ENCODE results near the gene LDLRAD4.
"Not testable (repeated sequence)": the region's sequence is repeated elsewhere in the genome, so short reads cannot be mapped to it uniquely, and the experiment has no call there.

The LDLRAD4 gene

DNA sequence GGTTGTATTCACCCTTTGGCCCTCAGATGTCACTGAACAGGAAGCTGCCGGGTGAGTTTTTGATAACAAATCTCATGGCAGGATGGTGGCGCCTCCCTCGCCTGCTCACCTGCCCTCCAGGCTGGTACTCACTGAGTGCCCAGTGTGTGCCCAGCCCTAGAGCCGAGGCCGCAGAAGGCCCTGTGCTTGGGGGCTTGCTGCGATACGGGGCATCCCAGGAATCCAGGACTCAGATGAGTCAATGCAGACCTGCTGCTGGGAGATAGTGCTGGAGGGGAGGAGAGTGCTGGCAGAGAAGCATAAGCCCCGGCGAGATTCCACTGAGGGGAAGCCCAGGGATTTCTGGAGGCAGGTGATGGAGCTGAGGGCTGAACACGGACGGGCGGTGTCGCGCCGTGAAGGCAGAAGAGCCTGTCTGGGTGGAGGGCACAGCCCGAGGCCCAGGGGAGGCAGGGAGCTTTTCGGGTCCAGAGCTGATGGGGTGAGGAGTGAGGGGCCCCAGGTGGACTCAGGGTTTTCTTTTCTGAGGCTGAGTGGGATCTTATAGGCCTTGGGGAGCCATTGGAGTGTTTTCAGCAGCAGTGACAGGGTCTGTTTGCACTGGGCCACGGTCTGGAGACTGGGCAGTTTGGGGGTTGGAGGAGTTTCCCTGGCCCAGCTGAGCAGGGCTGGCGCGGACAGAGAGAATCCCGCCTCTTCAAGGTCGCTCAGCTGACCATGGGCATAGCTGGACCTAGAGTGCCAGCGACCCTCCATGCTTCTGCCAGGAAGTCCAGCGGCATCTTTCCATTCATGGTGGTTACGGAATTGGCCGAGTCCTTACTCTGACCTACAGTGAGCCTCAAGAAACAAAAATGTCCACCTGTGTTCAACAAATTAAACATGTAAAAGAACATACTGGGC, 35.5 kb downstream of the LDLRAD4 start:
- DNase-seq, result no peak

DNA sequence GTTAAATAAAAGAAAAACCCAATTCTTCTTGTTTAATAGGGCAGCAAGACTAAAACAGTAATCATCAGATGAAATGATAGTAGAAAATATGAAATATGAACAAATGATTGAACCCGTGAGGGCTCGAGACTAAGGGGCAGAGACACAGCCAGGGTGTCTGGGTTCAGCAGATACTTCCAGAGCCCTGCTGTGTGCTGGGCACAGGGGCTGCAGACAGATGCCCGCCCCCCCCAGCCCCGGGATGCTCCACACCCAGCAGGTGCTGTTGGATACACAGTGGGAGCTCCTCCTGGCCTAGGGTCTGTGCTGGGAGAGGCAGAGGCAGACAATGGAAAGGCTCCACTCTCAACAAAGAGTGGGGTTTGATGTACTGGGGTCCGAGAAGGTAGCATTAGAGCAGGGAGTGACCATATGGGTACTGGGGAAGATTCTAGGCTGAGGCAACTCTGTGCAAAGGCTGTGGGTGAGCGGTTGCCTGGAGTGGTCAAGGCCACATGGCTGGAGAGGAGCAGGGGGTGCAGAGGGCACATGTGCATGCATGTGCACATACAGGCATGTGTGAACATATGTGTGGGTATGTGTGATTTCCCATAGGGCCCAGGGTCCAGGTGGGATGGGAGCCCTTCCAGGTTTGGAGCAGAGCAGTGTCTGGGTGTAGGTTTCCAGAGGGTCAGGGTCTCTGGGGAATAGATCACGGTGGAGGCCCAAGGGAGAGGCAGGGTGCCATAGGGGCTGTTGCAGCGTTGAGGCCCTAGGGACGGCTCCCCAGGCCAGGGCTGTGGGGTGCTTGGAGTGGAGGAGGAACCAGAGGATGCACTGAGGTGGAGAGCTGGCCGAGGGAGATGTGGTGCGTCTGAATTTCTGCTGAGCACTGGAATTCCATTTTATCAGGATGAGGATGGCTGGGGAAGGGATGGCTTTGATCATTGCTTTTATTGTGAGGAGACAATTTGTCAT, 36.7 kb downstream of the LDLRAD4 start:
- DNase-seq, result no peak

DNA sequence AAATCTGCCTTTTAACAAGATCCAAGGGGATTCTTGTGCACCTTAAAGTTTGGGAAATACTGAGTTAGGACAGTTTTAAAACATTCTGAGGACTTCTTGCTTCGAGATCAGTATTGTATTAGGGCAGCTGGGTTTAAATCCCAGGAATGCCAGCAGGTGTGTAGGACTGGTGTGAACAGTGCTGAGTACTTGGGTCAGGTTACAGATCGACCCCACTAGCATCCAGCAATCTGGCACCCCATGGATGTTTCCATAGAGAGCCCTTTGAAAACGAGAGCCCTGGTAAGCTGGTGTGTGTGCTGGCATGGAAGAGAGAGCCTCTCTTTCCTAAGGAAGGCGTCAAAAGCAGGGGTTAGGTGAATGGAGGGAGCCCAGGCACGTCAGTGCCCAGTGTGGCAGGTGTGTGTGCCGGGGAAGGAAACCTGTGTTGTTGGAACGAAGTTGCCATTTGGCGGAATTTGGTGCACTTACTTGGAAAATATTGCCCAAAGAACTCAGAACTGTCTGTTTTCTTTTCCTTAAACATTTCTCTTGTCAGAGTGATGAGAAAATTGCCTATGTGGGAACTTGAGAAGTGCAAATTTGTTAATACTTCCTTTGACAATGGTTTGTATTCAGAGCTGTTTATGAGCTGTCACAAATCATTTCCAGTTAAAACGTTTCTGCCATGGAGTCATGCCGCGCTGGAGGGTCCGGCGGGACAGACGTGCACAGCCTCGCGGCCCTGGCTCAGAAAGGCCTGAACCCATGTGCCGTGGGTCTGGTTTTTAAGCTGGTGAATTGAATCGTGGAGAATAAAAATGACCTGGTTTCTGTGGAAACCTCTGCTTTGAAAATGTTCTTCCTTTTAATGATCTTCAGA, 38.1 kb downstream of the LDLRAD4 start:
- no peak for DNase-seq

- DNase-seq, result no peak
Observed at GRCh38 chr18:13257361-13257980, 38.9 kb downstream of the LDLRAD4 start.

GRCh38 chr18:13258921-13259320, 40.4 kb downstream of the LDLRAD4 start:
- no peak for DNase-seq

DNA sequence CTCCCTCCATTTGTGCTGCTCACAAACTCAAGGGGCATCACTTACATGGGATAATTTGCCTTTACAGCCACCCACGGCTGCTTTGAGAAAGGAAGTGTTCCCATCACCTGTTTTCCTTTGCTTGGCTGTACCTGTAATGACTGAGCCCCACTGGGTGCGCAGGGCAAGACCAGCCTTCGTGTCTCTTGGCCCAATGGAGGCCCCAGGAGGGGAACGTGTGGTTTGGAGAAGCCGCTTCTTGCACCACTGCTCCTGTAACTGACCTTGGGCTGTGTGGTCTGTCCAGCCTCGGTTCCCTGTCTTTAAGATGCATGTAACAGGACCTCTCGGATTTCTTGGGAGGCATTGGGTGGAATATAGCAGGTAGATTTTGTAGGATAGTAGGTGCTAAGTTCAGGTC, 41.1 kb downstream of the LDLRAD4 start:
- no peak for DNase-seq

DNA sequence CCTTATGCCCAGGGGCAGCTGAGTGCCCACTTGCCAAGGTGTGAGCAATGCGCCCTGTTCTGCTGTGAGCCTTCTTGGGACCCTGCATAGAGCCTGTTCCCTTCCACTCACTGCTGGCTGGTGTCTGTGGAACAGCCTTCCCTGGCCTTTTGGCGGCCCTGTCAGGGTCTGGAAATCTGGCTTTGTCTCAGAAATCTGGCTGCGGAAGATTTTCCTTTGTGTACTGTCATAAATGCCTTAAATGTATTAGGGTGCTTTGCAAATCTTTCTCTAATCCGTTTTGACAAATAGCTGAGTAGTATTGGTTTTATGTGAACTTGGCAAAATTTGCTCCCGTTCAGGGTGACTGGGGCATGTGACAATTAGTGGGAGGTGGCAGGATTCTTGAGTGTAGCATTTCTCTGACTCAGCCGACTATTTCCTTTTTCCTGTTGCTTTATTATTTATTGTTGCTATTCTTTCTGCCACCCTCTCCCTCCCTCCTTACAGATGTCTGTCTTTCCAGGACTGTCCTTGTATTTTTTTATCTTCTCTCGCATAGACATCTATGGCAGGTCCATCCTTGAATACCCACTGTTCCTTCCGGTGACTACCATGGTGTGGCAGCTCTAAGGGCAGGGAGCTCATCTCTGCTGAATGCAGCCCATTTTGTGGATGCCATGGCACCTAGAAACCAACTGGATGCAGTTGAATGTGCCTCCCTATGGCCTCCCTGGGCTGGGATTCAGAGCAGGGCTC, 41.8 kb downstream of the LDLRAD4 start:
- no peak for DNase-seq

DNA sequence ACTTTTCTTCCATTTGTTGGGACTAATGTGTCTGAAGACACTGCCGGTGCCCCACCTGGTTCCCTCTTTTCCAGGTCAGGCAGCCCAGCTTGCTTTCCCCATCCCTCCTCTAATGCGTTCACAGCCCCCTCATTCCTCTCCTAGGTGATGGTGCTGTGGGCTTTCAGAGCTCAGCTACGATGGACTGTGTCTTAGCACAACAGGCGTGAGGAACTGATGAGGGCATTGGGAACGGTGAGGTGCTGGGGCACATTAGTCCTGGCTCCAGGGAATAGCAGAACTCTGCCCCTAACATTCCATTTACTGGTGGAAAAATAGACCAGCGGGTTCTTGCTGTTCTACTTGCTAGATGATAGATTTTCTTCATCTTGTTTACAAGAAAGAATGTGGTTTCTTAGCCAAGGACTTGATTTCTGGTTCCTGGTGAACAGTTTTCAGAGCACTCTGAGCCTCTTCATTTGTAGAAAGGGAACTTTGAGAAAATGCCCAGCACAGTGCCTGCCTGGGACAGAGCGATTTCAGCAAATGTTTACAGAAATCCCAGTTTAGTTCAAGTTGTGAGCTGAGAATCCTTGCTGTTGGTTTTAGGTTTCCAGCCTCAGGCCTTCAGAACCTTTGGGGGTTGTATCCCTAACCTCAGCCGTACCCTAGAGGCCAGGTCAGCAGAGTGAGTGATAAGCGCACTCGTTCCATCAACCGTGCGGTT, 42.5 kb downstream of the LDLRAD4 start:
- no peak for DNase-seq

DNA sequence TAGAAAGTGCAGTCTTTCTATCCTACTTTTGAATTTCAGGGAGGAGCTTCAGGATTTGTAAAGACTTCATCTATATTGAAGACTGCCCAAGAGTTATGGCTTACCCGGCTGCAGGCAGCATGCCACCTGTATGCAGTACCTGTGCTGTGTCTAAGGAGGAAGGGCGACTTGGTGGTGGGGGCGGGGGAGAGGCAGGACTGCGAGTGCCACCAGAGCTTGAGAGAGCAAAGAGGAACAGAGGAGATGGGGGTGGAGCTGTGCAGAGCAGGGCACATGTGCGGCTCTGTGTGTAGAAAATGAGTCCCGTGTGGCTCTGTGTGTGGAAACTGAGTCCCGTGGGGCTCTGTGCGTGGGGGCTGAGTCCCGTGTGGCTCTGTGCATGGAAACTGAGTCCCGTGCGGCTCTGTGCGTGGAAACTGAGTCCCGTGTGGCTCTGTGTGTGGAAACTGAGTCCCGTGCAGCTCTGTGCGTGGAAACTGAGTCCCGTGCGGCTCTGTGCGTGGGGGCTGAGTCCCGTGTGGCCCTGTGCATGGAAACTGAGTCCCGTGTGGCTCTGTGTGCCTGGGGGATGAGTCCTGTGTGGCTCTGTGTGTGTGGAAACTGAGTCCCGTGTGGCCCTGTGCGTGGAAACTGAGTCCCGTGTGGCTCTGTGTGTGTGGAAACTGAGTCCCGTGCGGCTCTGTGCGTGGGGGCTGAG, 43.2 kb downstream of the LDLRAD4 start:
- no peak for DNase-seq

DNA sequence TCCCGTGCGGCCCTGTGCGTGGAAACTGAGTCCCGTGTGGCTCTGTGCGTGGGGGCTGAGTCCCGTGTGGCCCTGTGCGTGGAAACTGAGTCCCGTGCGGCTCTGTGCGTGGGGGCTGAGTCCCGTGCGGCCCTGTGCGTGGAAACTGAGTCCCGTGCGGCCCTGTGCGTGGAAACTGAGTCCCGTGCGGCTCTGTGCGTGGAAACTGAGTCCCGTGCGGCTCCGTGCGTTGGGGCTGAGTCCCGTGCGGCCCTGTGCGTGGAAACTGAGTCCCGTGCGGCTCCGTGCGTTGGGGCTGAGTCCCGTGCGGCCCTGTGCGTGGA, 43.8 kb downstream of the LDLRAD4 start:
- not testable (repeated sequence) for DNase-seq

- no peak for DNase-seq
Observed at GRCh38 chr18:13262839-13263691, 44.5 kb downstream of the LDLRAD4 start.

DNA sequence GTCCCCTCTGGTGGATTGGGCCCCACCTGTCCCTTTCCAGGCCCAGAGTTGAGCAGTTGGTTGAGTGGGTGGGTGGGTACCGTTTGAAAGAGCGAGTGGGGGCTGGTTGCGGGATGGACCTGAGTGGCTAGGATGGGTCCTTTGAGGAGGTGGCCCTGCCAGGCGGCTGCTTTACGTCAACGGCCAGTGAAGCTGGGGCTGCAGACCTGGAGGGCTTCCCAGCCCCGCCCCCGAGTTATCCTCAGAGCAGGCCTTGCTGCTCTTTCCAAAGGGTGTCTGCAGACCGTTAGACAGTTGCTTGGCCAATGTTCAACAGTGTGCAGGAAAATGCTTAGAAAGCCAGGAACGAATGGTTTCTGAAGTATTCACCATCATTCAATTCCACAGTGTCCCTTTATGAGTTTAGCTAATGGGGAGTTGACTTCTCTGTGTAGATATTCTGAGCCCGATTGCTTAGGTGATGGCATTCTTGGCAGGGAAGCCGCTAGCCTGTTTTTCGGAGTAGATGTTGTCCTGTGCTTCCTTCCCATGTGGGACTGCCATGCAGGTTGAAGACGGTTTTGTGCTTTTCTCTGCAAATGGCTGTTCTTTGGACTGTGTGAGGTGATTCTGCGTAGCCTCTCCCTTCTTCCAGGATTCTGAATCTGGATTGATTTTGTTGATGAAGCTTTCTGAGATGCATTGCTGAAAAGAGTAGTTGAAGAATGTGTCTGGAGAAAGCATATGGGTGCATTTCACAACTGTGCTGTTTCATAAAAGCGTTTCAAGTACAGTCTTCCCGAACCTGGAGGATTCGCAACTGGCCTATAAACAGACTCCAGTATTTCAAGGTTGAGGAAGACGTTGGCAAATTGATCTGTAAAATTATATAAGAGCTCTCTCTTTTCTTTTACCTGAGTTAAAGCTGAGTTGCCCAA, 45.8 kb downstream of the LDLRAD4 start:
- DNase-seq, result no peak

- no peak for DNase-seq
Observed at GRCh38 chr18:13265008-13265910, 46.7 kb downstream of the LDLRAD4 start.

DNA sequence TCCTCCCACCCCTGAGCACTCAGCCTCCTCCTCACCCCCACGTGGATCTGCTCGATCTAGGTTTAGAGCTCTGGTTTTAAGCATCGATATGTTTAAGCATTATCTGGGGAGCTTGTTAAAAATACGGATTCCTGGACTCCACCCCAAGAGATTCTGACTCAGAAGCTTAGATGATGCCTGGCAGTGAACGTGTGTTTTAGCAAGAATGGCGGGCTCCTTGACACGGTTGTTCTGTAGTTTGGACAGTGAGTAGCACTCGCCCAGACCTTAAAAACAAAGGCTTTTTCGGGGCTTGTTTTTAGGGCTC, 47.3 kb downstream of the LDLRAD4 start:
- DNase-seq, result no peak

GRCh38 chr18:13266218-13267100, 47.9 kb downstream of the LDLRAD4 start:
- DNase-seq, result no peak

- DNase-seq, result no peak
Observed at GRCh38 chr18:13267431-13267873, 48.9 kb downstream of the LDLRAD4 start.

All from DMS 273 treated with DMSO at 0.1 percent for 48 hours (cell line).